Left lung (tissue), 10 donors: ENCODE measurements around the gene IGF1R. TPM values are rescaled to one million over a fixed set of nuclear protein-coding genes. Genes with fewer than 3 reads are reported as not detected.

Experiments used
- ATAC-seq: fragments of 200-7000 bp; cut with Tn5 transposase; one replicate; pipeline ENCODE4 v1.9.1; 2020; ENCODE audit warnings: moderate library complexity
- DNase-seq, 4 donors: peaks; one replicate each; pipeline ENCODE4 v3.0.0-alpha.2; 2013 to 2020
- H3K27ac ChIP-seq, 2 donors: fragments of 200-600 bp; sonication (generic) in 1 of 2; one replicate each; pipeline versions ENCODE4 v1.5.0 to v1.8.0; 2020 to 2021
- H3K27me3 ChIP-seq, 2 donors: fragments of 200-600 bp; sonication (generic) in 1 of 2; one replicate each; pipeline versions ENCODE4 v1.5.0 to v1.8.0; 2020 to 2021
- H3K36me3 ChIP-seq, 2 donors: fragments of 200-600 bp; sonication (generic) in 1 of 2; one replicate each; pipeline versions ENCODE4 v1.5.0 to v1.8.0; 2020 to 2021
- H3K4me1 ChIP-seq, 2 donors: fragments of 200-600 bp; one replicate each; pipeline ENCODE4 v1.8.0; 2021
- H3K4me3 ChIP-seq, 2 donors: fragments of 200-600 bp; sonication (generic) in 1 of 2; one replicate each; pipeline versions ENCODE4 v1.5.0 to v1.8.0; 2020 to 2021; ENCODE audit warnings: mild to moderate bottlenecking in 1 of 2
- H3K9me3 ChIP-seq, 2 donors: fragments of 200-600 bp; sonication (generic) in 1 of 2; one replicate each; pipeline versions ENCODE4 v1.5.0 to v1.8.0; 2020 to 2021
- CTCF ChIP-seq, 2 donors: fragments of 200-600 bp; sonication (generic) in 1 of 2; IDR thresholded peaks; one replicate each; pipeline versions ENCODE4 v1.5.0 to v1.8.0; 2021; ENCODE audit warnings: antibody characterized with exemption in 2 of 2
- intact Hi-C, 2 donors: fragments of 100-400 bp; cut with DNase I; formaldehyde crosslinking; loops; one replicate each; pipeline versions ENCODE4 v1.11.2 to v1.14.2; 2022
- polyA plus RNA-seq, 6 donors: library from polyadenylated mRNA; unstranded; fragments of 120-200 nt; gene quantifications; one replicate each; pipeline ENCODE4 v1.2.1, GENCODE V29; 2013; ENCODE audit not compliant: insufficient read length in 6 of 6
- total RNA-seq, 2 donors: library from RNA; stranded (reverse); fragmentation: NEBNext Ultra II Directional; extraction: Animal tissue kit (Norgen Biotek cat#: 25700); gene quantifications; one replicate each; pipeline ENCODE4 v1.2.1, GENCODE V29; 2021
- donor health status: DM: no; HTN: yes; CAD: no.
- donor health status: DM: no; HTN: no; CAD: no.

The IGF1R gene
- total and polyA plus RNA-seq, 8 donors = 32.0 to 41.0 (median 37.0) TPM

- H3K27me3 ChIP-seq = no peaks in the 10 kb centered on the region
- H3K9me3 ChIP-seq = no peaks in the 10 kb centered on the region
- H3K4me3 ChIP-seq = no peak overlapping the region
- H3K36me3 ChIP-seq = no peaks in the 10 kb centered on the region
- peak overlapping the region; percentile 65 to 85 for H3K27ac ChIP-seq
- ATAC-seq (no peak), DNase-seq (no peak)
- intact Hi-C loops = no loop called here
- H3K4me1 ChIP-seq = peaks cover 17 to 89% of the 10 kb centered on the region in 2 donors
- no peak for TF ChIP-seq CTCF (IDR thresholded peaks at IDR 0.05)
These were observed 208.2 kb downstream of the IGF1R start for GRCh38 chr15:98856532-98856907.

DNA sequence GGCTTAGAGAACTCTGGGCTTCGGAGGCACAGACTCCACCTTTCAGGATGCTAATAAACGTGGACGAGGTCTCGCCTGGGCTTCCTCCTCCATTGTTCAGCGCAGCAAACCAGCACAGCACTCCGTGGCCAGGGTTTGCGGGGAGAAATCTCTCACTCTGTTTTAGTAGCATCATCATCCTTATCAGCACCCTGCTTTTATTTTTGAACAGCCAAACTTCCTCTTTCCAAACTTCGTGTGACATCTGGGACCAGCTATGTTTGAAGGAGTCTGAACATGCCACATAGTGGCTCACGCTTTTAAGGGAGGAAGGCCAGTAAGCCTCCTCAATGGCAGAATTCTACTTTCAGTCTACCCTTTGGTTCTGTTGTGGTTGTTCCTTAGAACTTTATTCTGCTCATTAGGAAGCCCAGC is 210.3 kb downstream of the IGF1R start:
- Histone ChIP-seq H3K27ac (peak overlapping the region; percentile 65 to 85), H3K9me3 (no peaks in the 10 kb centered on the region), H3K36me3 (no peaks in the 10 kb centered on the region), H3K4me3 (no peak overlapping the region), H3K27me3 (no peaks in the 10 kb centered on the region), H3K4me1 (peaks cover 13 to 72% of the 10 kb centered on the region in 2 donors)
- DNase-seq = peak in 1 of 4 donors; percentile 34
- no peak for ATAC-seq
- TF ChIP-seq CTCF (IDR thresholded peaks at IDR 0.05) = no peak
- intact Hi-C loops = no loop called here

DNA sequence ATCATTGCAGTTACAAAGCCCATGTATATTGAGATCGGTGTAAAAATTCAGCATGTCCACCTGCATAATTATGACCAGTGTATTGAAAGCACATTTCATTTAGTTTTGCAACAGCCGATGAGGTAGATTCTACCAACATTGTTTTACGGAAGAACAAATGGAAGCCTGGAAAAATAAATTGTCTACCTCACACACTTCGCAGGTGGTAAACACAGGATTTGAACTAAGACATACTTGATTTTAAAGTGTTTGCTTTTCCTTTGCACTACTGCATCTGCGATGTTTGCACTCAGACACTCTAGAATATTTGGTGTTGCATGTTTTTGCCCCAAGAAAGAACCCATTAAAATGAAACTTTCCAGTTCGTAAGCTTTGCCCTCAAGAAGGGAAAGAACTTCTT is 210.8 kb downstream of the IGF1R start:
- DNase-seq = no peak
- no peaks in the 10 kb centered on the region for H3K36me3 ChIP-seq
- no peak overlapping the region for H3K4me3 ChIP-seq
- H3K27ac ChIP-seq = peak overlapping the region; percentile 65 to 85
- TF ChIP-seq CTCF (IDR thresholded peaks at IDR 0.05) = no peak
- peak; percentile 66 for ATAC-seq
- H3K9me3 ChIP-seq = no peaks in the 10 kb centered on the region
- intact Hi-C loops = no loop called here
- H3K4me1 ChIP-seq = peaks cover 7 to 67% of the 10 kb centered on the region in 2 donors
- H3K27me3 ChIP-seq = no peaks in the 10 kb centered on the region

GRCh38 chr15:98860281-98861041 is 212.1 kb downstream of the IGF1R start:
- DNase-seq = no peak
- no peaks in the 10 kb centered on the region for H3K9me3 ChIP-seq
- no peaks in the 10 kb centered on the region for H3K36me3 ChIP-seq
- H3K4me1 ChIP-seq = peaks cover 6 to 62% of the 10 kb centered on the region in 2 donors
- no peaks in the 10 kb centered on the region for H3K27me3 ChIP-seq
- H3K4me3 ChIP-seq = no peak overlapping the region
- peak overlapping the region; percentile 65 to 75 for H3K27ac ChIP-seq
- peak; percentile 65 for ATAC-seq
- no peak for TF ChIP-seq CTCF (IDR thresholded peaks at IDR 0.05)
- intact Hi-C loops = no loop called here

- DNase-seq (no peak), ATAC-seq (no peak)
- H3K4me1 ChIP-seq = peaks cover under 1 to 58% of the 10 kb centered on the region in 2 donors
- no peaks in the 10 kb centered on the region for H3K36me3 ChIP-seq
- no peak for TF ChIP-seq CTCF (IDR thresholded peaks at IDR 0.05)
- intact Hi-C loops = no loop called here
- no peaks in the 10 kb centered on the region for H3K27me3 ChIP-seq
- no peak overlapping the region for H3K4me3 ChIP-seq
- peak overlapping the region; percentile 16 to 75 for H3K27ac ChIP-seq
- no peaks in the 10 kb centered on the region for H3K9me3 ChIP-seq
These were observed 212.8 kb downstream of the IGF1R start for GRCh38 chr15:98861188-98861587.
